CD4-positive, alpha-beta T cell treated with Interleukin-6 at 100 ng/mL for 8 hours (primary cell): Measurements from ENCODE around the gene OTUD4.
A peak's percentile ranks its signal among the peaks of the same experiment; 100 is the strongest.
"Not testable (repeated sequence)": the region's sequence is repeated elsewhere in the genome, so short reads cannot be mapped to it uniquely, and the experiment has no call there.

Experiments used
- DNase-seq: peaks from one replicate; pipeline ENCODE4 v3.0.0-alpha.2; 2020; ENCODE audit warnings: mixed read lengths, low spot score

The OTUD4 gene, protein sequence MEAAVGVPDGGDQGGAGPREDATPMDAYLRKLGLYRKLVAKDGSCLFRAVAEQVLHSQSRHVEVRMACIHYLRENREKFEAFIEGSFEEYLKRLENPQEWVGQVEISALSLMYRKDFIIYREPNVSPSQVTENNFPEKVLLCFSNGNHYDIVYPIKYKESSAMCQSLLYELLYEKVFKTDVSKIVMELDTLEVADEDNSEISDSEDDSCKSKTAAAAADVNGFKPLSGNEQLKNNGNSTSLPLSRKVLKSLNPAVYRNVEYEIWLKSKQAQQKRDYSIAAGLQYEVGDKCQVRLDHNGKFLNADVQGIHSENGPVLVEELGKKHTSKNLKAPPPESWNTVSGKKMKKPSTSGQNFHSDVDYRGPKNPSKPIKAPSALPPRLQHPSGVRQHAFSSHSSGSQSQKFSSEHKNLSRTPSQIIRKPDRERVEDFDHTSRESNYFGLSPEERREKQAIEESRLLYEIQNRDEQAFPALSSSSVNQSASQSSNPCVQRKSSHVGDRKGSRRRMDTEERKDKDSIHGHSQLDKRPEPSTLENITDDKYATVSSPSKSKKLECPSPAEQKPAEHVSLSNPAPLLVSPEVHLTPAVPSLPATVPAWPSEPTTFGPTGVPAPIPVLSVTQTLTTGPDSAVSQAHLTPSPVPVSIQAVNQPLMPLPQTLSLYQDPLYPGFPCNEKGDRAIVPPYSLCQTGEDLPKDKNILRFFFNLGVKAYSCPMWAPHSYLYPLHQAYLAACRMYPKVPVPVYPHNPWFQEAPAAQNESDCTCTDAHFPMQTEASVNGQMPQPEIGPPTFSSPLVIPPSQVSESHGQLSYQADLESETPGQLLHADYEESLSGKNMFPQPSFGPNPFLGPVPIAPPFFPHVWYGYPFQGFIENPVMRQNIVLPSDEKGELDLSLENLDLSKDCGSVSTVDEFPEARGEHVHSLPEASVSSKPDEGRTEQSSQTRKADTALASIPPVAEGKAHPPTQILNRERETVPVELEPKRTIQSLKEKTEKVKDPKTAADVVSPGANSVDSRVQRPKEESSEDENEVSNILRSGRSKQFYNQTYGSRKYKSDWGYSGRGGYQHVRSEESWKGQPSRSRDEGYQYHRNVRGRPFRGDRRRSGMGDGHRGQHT

DNA sequence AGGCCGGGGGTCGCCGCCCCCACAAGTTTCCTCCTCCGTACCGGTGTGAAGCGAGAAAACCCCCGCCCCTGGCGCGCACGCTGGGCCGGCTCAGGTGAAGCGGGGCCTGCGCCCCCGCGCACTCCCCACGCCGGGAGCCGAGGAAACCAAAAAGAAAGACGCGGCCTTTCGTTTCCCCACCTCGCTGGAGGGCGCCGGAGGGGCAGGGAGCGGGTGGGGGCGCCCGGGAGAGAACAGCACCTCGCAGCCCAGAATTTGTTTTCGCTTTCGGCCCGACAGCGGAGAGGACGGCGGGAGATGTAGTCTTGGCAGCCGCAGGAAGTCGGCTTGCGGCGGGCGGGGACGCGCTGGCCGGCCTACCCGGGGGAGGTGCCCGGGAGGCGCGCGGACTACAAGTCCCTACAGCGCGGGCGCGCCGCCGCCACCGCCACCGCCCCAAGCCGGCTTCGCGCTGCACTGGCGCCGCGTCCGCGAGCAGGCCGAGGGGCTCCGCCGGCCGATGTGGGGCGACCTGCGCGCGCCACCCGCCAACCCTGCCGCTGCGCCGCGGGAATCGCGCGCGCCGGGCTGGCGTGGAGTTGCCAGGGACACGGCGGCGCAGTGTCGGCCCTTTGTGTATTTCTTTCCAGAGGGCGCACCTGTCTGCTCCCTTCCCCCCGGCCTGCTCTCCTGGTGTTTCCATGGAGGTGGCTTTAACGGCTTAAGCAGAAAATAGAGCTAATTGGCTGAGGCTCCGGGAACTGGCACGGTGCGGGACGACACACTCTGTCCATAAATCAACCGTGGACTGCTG is at the start of gene OTUD4:
TSS of gene OTUD4 (minus strand) at position 292 of the 793 bp plus-strand sequence. CDS start 616 bp downstream, outside the sequence.
- DNase-seq: peak; percentile 96

DNA sequence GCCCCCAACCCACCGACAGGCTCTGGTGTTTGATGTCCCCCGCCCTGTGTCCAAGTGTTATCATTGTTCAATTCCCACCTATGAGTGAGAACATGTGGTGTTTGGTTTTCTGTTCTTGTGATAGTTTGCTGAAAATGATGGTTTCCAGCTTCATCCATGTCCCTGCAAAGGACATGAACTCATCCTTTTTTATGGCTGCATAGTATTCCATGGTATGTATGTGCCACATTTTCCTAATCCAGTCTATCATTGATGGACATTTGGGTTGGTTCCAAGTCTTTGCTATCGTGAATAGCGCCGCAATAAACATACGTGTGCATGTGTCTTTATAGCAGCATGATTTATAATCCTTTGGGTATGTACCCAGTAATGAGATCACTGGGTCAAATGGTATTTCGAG is 42.8 kb upstream of the OTUD4 start:
- not testable (repeated sequence) for DNase-seq

DNA sequence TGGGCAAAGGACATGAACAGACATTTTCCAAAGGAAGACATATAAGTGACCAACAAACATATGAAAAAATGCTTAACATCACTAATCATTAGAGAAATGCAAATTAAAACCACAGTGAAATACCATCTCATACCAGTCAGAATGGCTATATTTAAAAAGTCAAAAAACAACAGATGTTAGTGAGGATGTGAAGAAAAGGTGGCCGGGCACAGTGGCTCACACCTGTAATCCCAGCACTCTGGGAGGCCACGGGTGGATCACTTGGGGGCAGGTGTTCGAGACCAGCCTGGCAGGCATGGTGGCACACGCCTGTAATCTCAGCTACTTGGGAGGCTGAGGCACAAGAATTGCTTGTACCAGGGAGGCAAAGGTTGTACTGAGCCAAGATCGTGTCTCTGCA is 41.1 kb upstream of the OTUD4 start:
- DNase-seq: not testable (repeated sequence)

DNA sequence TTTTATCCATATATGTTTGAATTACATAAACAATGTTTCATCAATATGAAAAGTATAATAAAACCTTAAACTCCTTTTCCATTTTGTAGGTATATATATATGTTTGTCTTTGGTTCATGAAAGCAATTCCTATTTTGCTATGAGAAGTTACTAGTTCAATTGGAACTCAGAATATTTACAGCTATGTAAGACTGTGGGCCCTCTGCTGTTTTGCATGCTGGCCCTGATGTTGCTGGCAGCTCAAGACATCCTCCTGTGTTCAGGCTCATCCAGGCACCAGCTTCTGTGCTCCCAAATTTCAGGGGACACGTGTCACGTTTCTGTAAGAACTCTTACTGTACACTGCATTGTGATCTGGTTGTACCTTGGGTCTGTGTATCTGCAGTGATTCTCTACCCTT is 38.7 kb upstream of the OTUD4 start:
- no peak for DNase-seq

DNA sequence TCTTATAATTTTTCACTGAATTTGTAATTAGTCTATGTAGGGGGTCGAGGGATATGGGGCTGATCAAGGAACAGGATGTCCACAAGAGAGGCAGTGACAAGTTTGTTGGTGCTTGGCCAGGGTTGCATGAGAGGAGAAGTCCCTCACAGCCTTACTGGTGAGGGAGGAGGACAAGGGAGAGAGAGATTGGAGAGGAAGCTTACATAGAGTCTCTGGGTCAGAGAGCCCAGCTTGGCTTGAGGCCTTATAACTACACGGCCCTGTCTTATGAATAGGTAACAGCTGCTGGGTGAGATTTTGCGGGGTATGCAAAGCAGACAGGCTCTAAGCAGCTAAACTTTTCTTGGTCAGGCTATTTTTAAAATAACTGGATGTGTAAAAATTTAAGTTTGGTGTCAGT is 37.9 kb upstream of the OTUD4 start:
- no peak for DNase-seq

DNA sequence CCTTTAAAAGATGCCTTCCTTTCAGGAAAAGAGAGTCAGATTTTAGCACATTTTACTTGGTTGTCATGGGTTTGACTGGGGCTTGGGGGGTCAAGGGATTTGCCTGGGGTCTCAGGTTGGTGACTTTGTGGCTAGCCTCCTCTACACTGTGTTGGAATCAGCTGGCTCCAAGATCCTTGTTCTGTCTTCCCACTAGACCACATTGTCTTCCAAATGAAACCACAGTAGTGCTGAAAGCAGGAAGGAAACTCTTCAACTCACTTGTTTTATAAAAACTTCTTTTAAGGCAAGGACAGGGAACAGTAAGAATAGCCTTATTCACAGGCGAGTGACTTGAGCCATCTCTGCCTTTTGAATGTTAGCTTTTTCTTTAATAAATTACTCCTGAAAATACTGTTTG is 37.0 kb upstream of the OTUD4 start:
- DNase-seq: no peak

DNA sequence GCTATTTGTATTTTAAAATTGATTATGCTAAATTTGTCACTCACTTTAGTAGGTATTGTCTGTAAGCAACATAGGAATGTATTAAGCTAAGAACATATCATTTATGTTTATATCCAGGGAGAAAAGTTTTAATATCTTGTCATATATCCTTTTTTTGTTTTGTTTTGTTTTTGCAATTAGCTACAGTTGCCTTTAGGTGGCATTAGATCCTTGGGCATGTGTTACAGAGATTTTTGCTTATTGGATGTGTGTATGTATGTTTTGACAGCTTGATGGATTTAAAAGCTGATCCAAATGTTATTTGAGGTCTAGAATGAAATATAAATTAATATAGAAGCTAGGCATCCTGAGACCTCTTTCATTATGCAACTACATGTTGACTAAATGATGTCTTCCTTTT is 36.1 kb upstream of the OTUD4 start:
- DNase-seq: no peak

DNA sequence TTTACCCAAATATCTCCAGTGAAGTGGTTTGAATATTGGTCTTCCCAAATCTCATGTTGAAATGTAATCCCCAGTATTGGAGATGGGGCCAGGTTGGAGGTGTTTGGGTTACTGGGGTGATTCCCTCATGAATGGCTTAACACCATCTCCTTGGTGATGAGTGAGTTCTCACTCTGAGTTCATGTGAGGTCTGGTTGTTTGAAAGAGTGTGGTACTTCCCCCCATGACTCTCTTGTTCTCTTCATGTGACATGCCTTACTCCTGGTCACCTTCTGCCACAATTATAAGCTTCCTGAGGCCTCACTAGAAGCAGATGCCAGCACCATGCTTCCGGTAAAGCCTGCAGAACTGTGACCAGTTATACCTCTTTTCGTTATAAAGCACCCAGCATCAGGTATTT is 32.9 kb upstream of the OTUD4 start:
- DNase-seq: no peak

DNA sequence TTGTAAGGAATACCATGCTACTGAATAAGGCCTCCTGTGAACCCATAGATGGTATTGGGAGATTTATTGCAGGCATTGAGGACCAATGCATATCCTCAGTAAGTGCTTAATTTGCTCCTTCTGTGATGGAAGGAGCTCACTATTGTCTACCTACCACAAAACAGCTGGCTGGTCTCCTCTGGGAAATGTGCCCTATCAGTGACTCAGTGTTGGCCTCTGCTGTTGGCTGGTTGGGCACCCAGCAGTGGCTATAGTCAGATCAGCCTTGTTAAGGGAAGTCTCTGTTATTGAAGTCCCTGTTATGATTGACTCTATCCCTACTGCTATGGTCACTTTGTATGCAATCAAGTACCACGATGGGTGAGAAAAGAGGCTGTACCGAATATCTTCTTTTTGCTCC is 27.5 kb upstream of the OTUD4 start:
- no peak for DNase-seq

DNA sequence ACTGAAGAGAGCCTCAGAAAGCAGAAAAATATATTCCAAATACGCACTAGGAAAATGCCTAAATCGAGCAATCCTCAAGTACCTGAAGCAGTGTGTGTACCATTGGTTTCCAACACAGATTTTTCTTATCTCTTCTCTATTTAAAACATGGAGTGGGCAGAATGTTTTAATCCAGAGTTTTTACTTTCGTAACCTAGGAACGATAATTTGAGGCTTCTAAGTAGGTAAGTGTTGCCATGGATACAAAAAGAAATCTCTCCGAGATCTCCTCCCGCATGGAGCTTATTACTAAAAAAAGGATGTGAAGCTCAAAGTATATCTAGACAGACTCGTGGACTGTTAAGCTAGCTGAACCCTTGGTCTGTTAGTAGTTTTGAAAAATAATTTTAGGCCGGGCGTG is 23.0 kb upstream of the OTUD4 start:
- no peak for DNase-seq

DNA sequence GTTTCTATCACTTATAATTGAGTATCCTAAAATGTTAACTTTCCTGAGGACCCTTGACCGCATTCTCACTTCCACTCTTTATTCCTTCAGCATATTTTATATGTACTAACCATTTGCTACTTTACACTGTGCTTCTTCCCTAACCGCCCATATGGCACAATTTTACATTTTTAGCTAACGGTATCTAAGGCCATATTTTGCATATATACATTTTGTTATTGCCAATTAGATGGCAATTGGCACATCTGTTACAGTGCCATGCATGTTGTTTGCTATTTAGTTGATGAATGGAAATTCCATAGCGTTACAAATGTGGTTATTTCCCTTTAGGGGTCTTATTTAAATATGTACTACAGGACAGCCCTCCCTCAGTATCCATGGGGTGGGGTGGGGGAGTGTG is 20.0 kb upstream of the OTUD4 start:
- DNase-seq: no peak

DNA sequence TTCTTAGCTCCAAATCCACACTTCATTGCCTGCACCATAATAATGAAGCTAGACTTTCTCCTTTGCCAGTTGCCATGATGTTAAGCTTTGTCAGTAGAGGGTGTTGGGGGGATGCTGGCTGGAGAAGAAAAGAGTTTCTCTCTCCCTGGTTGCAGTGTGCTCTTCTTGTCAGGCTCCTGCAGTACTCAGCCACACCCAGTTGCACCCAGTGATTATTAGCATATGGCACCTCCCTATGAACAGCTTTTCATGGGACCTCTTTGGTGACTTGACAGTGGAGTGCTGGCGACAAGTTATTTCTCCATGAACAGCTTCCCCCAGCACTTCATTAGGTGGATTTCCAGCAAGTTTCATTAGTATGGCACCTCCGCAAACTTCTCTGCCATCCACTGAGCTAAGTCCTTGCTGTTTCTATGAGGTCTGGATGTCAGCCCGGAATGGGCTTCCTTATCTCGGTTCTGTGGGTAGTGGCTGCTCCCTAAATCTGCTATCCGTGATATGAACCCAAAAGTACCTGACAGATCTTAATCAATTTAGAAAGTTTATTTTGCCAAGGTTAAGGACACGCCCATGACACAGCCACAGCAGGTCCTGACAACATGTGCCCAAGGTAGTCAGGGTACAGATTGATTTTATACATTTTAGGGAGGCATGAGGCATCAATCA is 18.8 kb upstream of the OTUD4 start:
- no peak for DNase-seq

DNA sequence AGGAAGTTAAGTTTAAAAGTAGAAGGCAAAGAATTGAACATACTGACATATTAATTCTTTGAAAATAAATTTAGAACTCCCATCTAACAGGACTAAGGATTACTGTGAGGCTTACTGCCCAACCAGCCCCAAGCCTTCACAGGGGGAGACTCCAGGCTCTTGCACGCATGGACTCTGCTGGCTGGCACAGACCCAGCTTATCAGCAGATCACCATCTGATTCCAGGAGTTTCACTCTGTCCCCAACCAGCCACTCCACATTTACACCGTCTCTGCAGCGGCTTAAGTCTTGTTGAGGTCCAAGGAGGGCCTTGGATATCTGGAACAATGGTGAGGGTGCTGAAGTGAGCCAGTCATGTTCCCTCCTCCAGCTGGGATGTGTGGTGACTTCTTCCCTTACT is 16.4 kb upstream of the OTUD4 start:
- DNase-seq: no peak

DNA sequence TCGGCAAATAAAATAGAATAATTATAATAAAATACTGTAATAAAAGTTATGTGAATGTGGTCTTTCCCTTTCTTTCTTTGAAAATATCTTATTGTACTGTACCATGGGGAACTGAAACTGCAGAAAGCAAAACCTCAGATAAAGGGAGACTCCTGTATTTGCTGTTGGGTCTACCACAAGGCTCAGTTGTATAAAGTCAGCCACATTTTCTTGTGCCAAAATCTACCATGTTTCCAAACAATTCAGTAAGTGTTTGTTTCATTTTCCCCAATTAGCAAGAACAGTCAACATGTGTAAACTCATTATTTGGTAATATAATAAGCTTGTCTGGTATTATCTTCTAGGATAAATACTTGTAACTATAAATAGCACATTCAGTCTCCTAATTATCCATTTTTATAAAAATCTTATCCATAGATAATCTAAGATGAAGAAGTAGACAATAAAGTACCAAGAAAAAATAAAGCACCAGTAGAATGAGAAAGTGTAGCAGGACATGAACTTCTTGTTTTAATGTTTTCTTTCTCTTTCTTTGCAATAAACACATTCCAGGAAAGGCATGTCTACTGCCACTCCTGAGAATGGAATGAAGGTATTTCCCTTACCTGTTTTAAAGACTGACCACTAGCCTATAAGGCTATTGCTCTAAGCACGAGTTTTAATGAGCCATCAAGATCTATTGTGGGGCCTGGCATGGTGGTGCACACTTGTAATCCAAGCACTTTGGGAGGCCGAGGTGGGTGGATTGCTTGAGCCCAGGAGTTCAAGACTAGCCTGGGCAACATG is 15.0 kb upstream of the OTUD4 start:
- DNase-seq: no peak

DNA sequence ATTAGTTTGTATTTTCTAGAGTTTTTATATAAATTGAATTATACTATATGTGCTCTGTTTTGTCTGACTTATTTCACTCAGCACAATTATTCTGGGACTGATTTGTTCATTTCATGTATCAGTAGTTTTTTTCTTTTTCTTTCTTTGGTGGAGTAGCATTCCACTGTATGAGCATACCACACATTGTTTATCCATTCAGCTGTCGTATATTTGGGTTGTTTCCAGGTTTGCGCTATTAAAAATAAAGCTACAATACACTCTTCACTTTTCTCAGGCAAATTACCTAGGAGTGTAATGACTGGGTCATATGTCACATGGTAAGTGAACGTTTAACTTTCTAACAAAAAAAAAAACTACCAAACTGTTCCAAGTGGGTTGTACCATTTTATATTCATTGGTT is 9.6 kb upstream of the OTUD4 start:
- DNase-seq: no peak

DNA sequence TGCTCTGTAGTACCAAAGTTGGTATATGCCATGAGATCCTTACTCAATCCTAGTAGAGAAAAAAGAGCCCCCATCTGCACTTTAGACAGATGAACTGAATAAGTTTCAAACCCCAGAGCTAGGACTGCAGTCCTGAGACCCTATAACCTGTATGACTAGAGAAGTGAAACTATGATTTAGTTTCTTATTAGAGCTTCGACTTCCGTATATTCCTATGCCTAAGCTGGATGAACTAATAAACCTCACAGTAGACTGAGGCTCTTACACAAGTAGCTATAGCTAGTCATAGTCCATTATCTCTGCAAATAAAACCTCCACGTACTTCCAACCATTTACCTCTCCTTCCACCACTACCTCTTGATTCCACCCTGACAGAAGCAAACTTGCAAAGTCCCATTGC is 6.3 kb upstream of the OTUD4 start:
- no peak for DNase-seq

DNA sequence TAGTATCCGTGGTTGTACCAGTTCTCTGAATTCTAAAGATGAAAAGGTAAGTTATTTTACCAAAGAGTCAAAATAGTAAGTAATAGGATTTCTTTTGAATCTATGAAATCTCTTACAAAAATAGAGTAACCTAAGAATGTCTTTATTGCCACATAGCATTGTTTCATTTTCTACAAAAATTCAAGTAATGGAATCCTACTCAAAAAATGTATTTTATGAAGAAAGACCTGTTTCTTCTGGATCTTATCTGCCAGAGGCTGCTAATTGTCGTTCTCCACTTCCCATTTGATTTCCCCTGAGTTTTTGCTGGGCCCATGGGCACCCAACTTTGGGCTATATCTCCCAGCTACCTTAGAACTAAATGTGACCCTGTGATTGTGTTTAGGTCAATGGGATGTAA is 3.2 kb upstream of the OTUD4 start:
- DNase-seq: no peak

DNA sequence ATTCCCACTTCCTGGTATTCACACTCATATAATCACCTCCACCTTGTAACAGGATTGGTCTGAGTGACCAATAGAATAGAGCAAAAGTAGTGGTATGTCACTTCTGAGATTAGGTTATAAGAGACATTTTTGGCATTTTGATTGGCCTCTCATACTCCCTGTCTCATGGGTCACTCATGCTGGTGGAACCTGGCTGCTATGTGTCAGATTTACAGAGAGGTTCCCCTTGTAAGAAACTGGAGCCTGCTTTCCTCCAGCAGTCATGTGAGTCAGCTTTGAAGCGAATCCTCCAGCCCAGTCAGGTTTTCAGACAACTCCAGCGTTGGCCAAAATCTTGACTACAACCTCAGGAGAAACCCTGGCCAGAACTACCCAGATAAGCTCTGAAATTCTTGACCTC is 2.6 kb upstream of the OTUD4 start:
- DNase-seq: no peak

DNA sequence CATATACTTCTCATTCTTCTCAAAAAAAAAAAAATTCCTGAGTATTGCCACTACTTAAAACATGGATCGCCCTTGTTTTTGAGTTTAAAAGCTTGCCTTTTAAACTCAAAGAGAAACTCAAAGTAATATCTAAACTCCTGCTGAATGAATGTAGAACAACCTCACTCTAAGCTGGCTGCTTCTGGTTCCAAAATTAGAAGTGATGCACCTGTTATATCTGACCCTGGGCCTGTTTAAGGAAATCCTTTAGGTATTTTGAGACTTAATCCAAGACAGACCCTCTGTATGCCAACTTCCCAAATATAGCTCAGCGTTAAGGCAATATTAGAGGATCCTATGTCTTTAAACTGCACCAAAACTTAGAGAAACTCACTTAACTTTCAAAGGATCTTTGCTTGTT is 1.8 kb upstream of the OTUD4 start:
- no peak for DNase-seq

DNA sequence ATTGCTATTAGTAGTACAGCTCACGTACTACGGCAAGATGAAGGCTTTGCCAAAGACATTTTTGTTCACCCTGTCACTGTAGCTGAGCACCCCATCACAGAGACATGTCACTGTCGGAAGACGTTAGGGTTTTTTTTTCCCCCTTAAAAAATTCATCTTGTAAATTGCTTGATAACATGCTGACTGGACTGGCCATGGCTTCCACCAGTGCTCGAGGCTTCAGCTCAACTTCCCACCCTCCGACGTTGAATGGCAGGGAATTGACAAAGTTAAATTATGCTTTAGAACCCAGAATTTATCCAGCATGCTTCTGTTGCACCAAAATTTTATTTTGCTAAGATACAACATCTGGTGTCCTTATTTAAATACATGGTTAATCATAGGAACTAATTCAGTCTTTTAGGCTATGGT is 707 bp upstream of the OTUD4 start:
- no peak for DNase-seq

DNA sequence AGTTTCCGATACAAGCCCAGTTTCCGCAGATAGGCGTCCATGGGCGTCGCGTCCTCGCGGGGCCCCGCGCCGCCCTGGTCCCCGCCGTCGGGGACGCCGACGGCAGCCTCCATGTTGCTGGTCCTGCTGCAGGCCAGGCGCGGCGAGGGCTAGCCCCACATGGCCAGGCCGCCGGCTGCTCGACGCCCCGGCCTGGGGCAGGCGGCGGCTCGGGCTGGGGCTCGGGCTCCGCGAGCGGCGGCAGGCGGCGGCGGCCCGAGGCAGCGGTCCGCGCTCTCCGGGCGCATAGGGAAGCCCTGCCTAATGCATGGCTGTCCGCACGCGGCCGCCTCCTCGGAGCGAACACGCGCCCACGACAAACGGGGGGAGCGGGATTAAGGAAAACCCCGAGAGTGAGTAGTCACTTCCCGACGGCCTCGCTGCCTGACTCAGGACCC is 510 bp downstream of the OTUD4 start:
- peak; percentile 4 for DNase-seq
